ENCODE measurements around the gene SUN3. TPM values are rescaled to one million over a fixed set of nuclear protein-coding genes. Genes with fewer than 3 reads are reported as not detected.

SUN3 gene
- total RNA-seq: not detected
- polyA plus RNA-seq: not detected
- long read RNA-seq, donor 1: 0 reads
- long read RNA-seq, donor 2: 0 reads
- long read RNA-seq, donor 3: 0 reads

GRCh38 chr7:48028938-48029337 is at the start of gene SUN3:
Gene SUN3 (minus strand): TSS chr7:48029107. CDS start chr7:48028938, 169 bp downstream.
- Histone ChIP-seq H3K36me3 (no peaks in the 10 kb centered on the region), H3K27me3 (peaks cover 0 to 33% (median 5%) of the 10 kb centered on the region in 9 donors), H3K4me3 (no peak within 1 kb of the TSS), H3K27ac (no peak within 1 kb of the TSS), H3K9me3 (peaks cover 0 to 9% (median 0%) of the 10 kb centered on the region in 12 donors), H3K4me1 (no peaks in the 10 kb centered on the region)
- TF ChIP-seq POLR2A (IDR thresholded peaks at IDR 0.05): no peak
- TF ChIP-seq CTCF (IDR thresholded peaks at IDR 0.05): no peak
- intact Hi-C loops (cut with DNase I): no loop called here
- DNase-seq: no peak
- ATAC-seq: no peak
- WGBS, 4 donors: 70 to 92% (median 90%) methylated on average over 6 of the region's 6 CpGs

- Histone ChIP-seq H3K4me3 (no peak overlapping the region), H3K4me1 (peaks cover 0 to 19% (median 4%) of the 10 kb centered on the region in 12 donors), H3K9me3 (no peaks in the 10 kb centered on the region), H3K27ac (no peak overlapping the region), H3K27me3 (no peaks in the 10 kb centered on the region), H3K36me3 (no peaks in the 10 kb centered on the region)
- DNase-seq (no peak), ATAC-seq (no peak)
- 66 to 80% (median 76%) methylated on average over 2 of the region's 2 CpGs for WGBS, 4 donors
- intact Hi-C loops (cut with DNase I): no loop called here
- TF ChIP-seq POLR2A (IDR thresholded peaks at IDR 0.05): no peak
- no peak for TF ChIP-seq CTCF (IDR thresholded peaks at IDR 0.05)
Observed at GRCh38 chr7:48078470-48078869, 49.6 kb upstream of the SUN3 start.

- ATAC-seq: no peak
- 65 to 89% (median 70%) methylated on average over 1 of the region's 1 CpG for WGBS, 4 donors
Observed at GRCh38 chr7:48077423-48077822, 48.5 kb upstream of the SUN3 start.

GRCh38 chr7:48074204-48074654 is 45.3 kb upstream of the SUN3 start:
- Histone ChIP-seq H3K27me3 (no peaks in the 10 kb centered on the region), H3K4me1 (peaks cover 0 to 11% (median 0%) of the 10 kb centered on the region in 12 donors), H3K4me3 (no peak overlapping the region), H3K27ac (peak overlapping the region in 1 of 12 donors; percentile 30), H3K36me3 (no peaks in the 10 kb centered on the region), H3K9me3 (peaks cover 0 to 4% (median 0%) of the 10 kb centered on the region in 12 donors)
- ATAC-seq (peak in 2 of 4 donors; percentile 10 to 44), DNase-seq (no peak)
- TF ChIP-seq CTCF (IDR thresholded peaks at IDR 0.05) (no peak), POLR2A (IDR thresholded peaks at IDR 0.05) (no peak)
- intact Hi-C loops (cut with DNase I): no loop called here

More at GRCh38 chr7:48077423-48077822, 48.5 kb upstream of the SUN3 start:
- Histone ChIP-seq H3K4me3 (no peak overlapping the region), H3K27me3 (no peaks in the 10 kb centered on the region), H3K4me1 (peaks cover 0 to 11% (median 0%) of the 10 kb centered on the region in 12 donors), H3K27ac (no peak overlapping the region), H3K36me3 (no peaks in the 10 kb centered on the region), H3K9me3 (peaks cover 0 to under 1% (median 0%) of the 10 kb centered on the region in 12 donors)
- TF ChIP-seq CTCF (IDR thresholded peaks at IDR 0.05): no peak
- no peak for TF ChIP-seq POLR2A (IDR thresholded peaks at IDR 0.05)
- intact Hi-C loops (cut with DNase I): no loop called here
- DNase-seq: no peak

Data from heart left ventricle (tissue), 16 donors.